Coronary artery (tissue), 2 donors: Measurements from ENCODE around the gene MFAP2.

ENCODE experiments used
- DNase-seq: peaks from one replicate; pipeline ENCODE4 v3.0.0-alpha.2; 2017; ENCODE audit warnings: low spot score
- H3K27ac ChIP-seq, 2 donors: fragments of 200-600 bp; sonication (generic); one replicate each; pipeline ENCODE4 v1.5.1; 2016 to 2019
- H3K4me3 ChIP-seq: fragments of 200-600 bp; sonication (generic); 2 replicates; pipeline ENCODE4 v1.5.1; 2016; ENCODE audit warnings: mild to moderate bottlenecking, moderate library complexity
- CTCF ChIP-seq: fragments of 200-600 bp; sonication (generic); IDR thresholded peaks from one replicate; pipeline ENCODE4 v1.5.1; 2019; ENCODE audit warnings: antibody characterized with exemption

MFAP2 gene

GRCh38 chr1:16981269-16981849 is 939 bp upstream of the MFAP2 start:
- Histone ChIP-seq H3K27ac (peak overlapping the region; percentile 95 to 97), H3K4me3 (no peak overlapping the region)
- DNase-seq, result no peak
- TF ChIP-seq CTCF, result no peak

GRCh38 chr1:16979475-16980327 is 719 bp downstream of the MFAP2 start:
- H3K27ac ChIP-seq, result peak overlapping the region; percentile 95 to 97
- peak overlapping the region; percentile 80 for H3K4me3 ChIP-seq
- no peak for TF ChIP-seq CTCF
- DNase-seq, result no peak

GRCh38 chr1:16978567-16979474 is 1.6 kb downstream of the MFAP2 start:
- Histone ChIP-seq H3K27ac (peak overlapping the region; percentile 95 to 97), H3K4me3 (peak overlapping the region; percentile 80)
- TF ChIP-seq CTCF, result no peak
- peak; percentile 89 for DNase-seq

GRCh38 chr1:16978139-16978538 is 2.3 kb downstream of the MFAP2 start:
- Histone ChIP-seq H3K4me3 (peak overlapping the region; percentile 80), H3K27ac (peak overlapping the region; percentile 95 to 97)
- no peak for TF ChIP-seq CTCF
- no peak for DNase-seq

- Histone ChIP-seq H3K27ac (peak overlapping the region; percentile 95 to 97), H3K4me3 (no peak overlapping the region)
- no peak for DNase-seq
- no peak for TF ChIP-seq CTCF
Measured at GRCh38 chr1:16977377-16977776, 3.0 kb downstream of the MFAP2 start.

GRCh38 chr1:16976966-16977365 is 3.5 kb downstream of the MFAP2 start:
- no peak for TF ChIP-seq CTCF
- H3K27ac ChIP-seq, result peak overlapping the region; percentile 95 to 97
- DNase-seq, result no peak
- H3K4me3 ChIP-seq, result no peak overlapping the region
